GM12891 (cell line): ENCODE results near the gene NTRK3.

ENCODE experiments used
- PAX5 ChIP-seq: IDR thresholded peaks from 2 replicates; pipeline ENCODE4 v1.6.1; 2011; ENCODE audit warnings: low read length, moderate library complexity, mild to moderate bottlenecking; ENCODE audit not compliant: insufficient read depth, severe bottlenecking
- POLR2A ChIP-seq: IDR thresholded peaks from 2 replicates; pipeline ENCODE4 v1.6.1; 2011; ENCODE audit warnings: low read depth, low read length, control low read depth
- POLR2AphosphoS5 ChIP-seq: IDR thresholded peaks from 2 replicates; pipeline ENCODE4 v1.6.1; 2011; ENCODE audit warnings: low read depth, low read length, control low read depth
- POU2F2 ChIP-seq: IDR thresholded peaks from 2 replicates; pipeline ENCODE4 v1.6.1; 2011; ENCODE audit warnings: low read depth, mild to moderate bottlenecking, control low read depth, low read length, moderate library complexity
- SPI1 ChIP-seq: IDR thresholded peaks from 2 replicates; pipeline ENCODE4 v1.6.1; 2011; ENCODE audit warnings: low read depth, low read length, control low read depth
- TAF1 ChIP-seq: IDR thresholded peaks from 2 replicates; pipeline ENCODE4 v1.6.1; 2011; ENCODE audit warnings: low read depth, low read length, control low read depth

DNA sequence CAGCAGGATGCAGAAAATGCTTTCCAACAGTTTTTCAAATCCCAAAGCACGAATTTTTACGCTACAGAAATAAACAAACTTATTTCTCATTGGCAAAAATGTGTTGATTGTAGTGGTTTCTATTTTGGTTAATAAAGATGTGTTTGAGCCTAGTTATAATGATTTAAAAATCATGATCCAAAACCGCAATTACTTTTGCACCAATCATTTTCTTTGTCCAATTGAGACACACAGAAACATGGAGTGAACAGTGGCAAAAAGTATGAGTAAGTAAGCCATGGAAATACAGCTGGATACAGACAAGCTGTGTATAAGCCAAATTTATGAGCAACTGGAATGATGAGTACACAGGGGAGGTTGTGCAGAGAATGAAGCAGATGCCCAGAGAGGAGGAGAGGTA, 427.9 kb downstream of the NTRK3 start:
- TF ChIP-seq SPI1 = no peak
- no peak for TF ChIP-seq POLR2A
- no peak for TF ChIP-seq POLR2AphosphoS5
- TF ChIP-seq TAF1 = no peak
- TF ChIP-seq POU2F2 = no peak
- TF ChIP-seq PAX5 = no peak
